HG03575 (cell line): ENCODE results near the gene SLC51A.
"Not testable (repeated sequence)": the region's sequence is repeated elsewhere in the genome, so short reads cannot be mapped to it uniquely, and the experiment has no call there.

Source experiments
- ATAC-seq: cut with Tn5 transposase; IDR thresholded peaks from one replicate; pipeline ENCODE4 v1.9.1; 2021; ENCODE audit not compliant: unreplicated experiment, insufficient number of reproducible peaks, low FRiP score; ENCODE audit errors: extremely low read depth

The SLC51A gene

DNA sequence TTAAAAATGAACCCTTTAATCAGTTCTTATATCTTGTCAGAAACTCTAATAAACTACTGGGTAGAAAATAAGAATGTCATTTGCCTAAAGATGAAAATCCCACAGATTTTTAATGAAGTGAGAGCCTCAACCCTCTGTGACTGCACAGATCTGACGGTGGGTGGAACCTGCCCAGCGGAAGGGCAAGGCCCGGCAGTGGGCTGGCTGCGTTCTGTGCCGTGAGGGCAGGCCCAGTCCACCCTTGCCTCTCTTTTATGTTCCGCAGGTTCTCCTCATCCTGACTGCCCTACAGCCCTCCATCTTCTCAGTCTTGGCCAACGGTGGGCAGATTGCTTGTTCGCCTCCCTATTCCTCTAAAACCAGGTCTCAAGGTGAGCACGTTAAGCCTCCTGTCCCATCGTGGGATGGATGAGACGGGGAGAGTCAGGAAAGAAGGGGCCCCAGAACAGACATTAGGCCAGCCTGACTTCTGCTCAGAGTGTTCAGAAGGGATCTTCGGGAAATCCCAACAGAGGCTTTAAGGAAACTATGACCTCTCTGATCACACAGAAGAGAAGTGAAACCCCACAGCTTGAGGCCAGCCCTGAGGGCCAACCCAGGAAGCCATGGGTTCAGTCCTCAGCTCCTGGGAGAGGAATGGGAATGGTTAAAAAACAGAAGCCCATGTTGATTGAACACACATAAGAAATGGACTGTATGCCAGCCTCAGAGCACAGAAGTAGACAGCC lies 16.0 kb downstream of the SLC51A start:
- ATAC-seq: no peak

DNA sequence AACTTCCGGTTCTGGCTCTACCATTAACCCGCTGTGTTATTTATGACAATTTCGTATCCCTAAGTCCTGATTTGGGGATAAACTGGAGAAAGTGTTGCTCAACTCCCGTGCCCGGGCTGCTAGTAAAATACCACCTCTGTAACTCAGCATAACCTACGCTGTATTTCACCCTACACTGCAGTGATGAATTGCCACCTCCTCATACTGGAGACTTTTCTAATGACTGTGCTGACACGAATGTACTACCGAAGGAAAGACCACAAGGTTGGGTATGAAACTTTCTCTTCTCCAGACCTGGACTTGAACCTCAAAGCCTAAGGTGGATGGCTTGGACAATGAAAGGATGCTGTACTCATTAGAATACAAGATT lies 16.5 kb downstream of the SLC51A start:
- no peak for ATAC-seq

DNA sequence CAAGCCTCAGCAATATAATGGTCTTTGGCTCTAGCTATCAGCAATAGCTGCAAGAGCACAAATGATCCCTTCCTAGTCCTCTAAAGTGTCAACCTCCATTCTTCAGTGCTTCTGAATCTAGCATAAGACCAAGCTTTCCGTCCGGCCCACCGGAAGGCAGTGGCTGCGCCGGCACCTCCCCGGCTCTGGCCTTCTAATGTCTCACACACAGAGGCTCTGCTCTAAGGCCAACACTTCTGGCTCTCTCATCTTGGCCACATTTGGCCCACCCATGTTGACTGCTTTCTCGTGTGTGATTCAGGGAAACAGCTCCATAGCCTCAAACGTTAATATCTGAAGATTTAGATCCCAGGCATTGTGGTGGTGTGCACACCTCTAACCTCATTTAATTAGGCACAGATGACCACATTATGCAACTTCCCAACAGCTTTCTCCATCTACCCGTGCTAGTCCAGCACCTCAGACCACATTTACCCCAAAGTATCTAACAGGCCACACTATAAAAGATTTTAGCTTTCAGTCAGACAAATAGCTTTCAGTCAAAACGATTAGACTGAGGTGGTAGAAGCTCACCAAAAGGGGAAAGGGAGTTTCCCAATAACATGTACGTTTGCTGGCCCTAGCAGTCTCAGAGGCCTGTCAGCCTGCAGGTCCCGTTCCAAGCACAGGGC lies 19.3 kb downstream of the SLC51A start:
- ATAC-seq: no peak

- ATAC-seq: no peak
Measured at GRCh38 chr3:196236223-196236622, 19.9 kb downstream of the SLC51A start.

- ATAC-seq: no peak
Measured at GRCh38 chr3:196237203-196237602, 20.9 kb downstream of the SLC51A start.

GRCh38 chr3:196238612-196239560 lies 22.6 kb downstream of the SLC51A start:
- ATAC-seq: no peak

- no peak for ATAC-seq
Measured at GRCh38 chr3:196240424-196240823, 24.1 kb downstream of the SLC51A start.

DNA sequence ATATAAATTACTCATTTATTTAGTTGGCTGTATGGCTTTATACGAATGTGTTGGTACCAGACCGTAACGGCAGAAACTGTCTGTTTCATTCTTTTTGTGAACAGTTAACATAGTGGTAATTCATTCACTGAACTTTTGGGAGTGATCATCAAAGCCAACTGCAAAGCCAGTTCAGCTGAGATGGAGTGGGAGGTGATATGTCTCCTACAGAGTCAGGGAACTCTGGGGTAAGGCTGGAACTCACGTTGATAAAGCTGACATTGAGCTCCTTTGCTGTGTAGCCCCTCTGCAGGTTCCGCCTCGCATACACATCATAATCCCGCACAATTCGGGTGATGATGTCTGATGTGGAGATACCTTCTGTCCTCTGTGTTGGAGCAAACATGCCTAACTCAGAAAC lies 25.4 kb downstream of the SLC51A start:
- no peak for ATAC-seq

GRCh38 chr3:196244166-196244565 lies 27.8 kb downstream of the SLC51A start:
- ATAC-seq: not testable (repeated sequence)

- no peak for ATAC-seq
Measured at GRCh38 chr3:196246612-196247308, 30.4 kb downstream of the SLC51A start.

GRCh38 chr3:196251918-196252317 lies 35.6 kb downstream of the SLC51A start:
- no peak for ATAC-seq

- ATAC-seq: no peak
Measured at GRCh38 chr3:196254376-196255283, 38.3 kb downstream of the SLC51A start.

DNA sequence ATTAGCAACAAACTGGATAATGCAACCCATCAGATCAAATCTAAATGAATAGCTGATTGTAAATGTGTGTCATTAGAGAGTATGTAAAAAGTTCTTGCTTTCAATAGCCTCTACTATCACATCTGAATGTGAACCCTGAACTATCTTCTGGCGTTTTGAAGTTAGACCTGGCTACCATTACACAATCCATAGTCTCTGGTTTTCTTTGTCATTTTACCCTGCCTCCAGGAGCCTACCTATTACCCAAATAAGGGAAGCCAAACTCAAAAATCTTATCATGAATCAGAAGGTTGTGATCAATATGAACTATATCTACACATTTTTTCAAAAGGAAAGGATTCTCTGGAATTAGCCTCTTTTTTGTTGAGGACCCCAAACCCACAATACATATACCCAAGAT lies 39.4 kb downstream of the SLC51A start:
- ATAC-seq: no peak

- ATAC-seq: no peak
Measured at GRCh38 chr3:196260784-196261183, 44.5 kb downstream of the SLC51A start.

GRCh38 chr3:196263819-196264218 lies 47.5 kb downstream of the SLC51A start:
- no peak for ATAC-seq

DNA sequence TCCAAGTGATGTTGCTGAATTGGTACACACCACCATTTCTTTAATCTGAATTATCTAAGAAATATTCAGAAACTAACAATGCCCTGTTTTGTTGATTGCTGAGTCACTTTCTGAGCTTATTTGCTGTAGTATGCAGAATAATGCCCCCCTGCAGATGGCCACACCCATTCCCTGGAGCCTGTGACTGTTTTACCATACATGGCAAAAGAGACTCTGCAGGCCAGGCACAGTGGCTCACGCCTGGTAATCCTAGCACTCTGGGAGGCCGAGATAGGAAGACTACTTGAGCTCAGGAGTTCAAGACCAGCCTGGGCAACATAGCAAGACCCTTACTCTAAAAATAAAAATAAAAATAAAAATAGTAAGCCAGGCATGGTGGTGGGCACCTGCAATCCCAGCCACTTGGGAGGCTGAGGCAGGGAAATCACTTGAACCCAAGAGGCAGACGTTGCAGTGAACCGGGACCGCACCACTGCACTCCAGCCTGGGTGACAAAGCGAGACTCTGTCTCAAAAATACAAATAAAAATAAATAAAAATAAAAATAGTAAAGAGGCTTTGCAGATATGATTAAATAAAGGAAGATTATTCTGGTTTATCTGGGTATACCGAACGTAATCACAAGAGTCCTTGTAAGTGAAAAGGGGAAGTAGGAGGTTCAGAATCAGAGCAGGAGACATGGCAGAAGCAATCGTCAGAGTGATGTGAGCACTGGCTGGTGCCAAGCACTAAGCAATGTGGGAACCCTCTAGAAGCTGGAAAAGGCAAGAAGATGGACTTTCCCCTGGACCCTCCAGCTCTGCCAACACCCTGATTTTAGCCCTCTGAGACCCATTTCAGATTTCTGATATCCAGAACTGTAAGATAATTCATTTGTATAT lies 52.2 kb downstream of the SLC51A start:
- ATAC-seq: no peak

DNA sequence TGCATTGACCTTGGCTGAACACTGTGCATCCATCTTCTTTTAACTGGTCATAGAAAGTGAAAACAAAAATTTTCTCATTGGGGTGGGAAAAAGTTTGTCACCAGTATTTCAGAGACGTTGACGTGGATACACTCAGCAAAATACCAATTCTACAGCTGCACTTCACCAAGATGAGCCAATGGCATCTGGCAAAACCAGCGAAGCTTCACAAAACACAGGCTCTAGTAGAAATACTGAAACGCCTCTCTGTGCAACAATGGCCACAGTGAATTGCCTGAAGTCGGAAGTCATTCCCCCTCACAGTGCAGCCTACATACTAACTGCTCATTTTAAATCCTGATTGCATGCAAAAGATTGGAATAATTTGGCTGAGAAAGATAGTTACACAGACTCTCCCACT lies 54.2 kb downstream of the SLC51A start:
- ATAC-seq: no peak
